ENCODE data around the gene MEAK7. TPM values are rescaled to one million over a fixed set of nuclear protein-coding genes. Genes with fewer than 3 reads are reported as not detected.

MEAK7 gene
- total RNA-seq, 2 experiments from 2014 or later: 21.1 to 22.4 TPM

DNA sequence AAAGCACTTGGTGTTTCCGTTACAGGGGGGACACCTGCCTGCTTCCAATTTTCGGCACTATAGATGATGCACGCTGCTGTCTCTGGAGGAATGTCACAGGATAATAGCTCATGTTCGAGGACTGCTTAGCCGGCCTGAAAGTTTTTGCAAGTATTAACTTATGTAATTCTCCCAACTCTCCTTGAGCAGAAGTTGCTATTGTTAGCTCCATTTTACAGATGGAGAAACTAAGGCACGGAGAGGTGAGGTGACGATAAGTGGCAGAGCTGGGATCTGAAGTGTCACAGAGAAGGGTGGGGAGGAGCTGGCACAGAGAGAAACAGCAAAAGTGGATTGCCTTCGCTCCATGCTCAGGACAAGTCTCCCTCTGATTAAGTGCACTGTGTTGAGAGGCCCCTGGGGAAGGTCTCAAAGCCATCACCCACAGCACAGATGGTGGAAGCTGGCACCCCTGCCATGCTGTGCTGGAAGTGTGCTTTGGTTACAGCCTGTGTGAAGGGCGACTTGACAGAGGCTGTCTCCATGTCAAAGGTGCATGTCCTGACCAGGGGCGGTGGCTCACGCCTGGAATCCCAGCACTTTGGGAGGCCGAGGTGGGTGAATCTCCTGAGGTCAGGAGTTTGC lies 40.8 kb upstream of the MEAK7 start:
- Mint-ChIP-seq H3K27me3 (no peaks in the 10 kb centered on the region), H3K9me3 (no peaks in the 10 kb centered on the region), H3K27ac (peak overlapping the region; percentile 30), H3K36me3 (ENCODE audit: low read depth) (peaks cover 46% of the 10 kb centered on the region), H3K4me3 (peak overlapping the region; percentile 37), H3K4me1 (ENCODE audit: low read depth) (peaks cover 48% of the 10 kb centered on the region)
- ATAC-seq (no peak), DNase-seq (no peak)
- CTCF ChIA-PET: interaction anchor here (0.8 to 1.6 kb wide), 3 partner anchors 26 to 34 kb away, joined by 3 to 4 read pairs (median 3); no protein-coding TSS in a partner anchor
- TF ChIP-seq, protein P1, sequence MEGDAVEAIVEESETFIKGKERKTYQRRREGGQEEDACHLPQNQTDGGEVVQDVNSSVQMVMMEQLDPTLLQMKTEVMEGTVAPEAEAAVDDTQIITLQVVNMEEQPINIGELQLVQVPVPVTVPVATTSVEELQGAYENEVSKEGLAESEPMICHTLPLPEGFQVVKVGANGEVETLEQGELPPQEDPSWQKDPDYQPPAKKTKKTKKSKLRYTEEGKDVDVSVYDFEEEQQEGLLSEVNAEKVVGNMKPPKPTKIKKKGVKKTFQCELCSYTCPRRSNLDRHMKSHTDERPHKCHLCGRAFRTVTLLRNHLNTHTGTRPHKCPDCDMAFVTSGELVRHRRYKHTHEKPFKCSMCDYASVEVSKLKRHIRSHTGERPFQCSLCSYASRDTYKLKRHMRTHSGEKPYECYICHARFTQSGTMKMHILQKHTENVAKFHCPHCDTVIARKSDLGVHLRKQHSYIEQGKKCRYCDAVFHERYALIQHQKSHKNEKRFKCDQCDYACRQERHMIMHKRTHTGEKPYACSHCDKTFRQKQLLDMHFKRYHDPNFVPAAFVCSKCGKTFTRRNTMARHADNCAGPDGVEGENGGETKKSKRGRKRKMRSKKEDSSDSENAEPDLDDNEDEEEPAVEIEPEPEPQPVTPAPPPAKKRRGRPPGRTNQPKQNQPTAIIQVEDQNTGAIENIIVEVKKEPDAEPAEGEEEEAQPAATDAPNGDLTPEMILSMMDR (IDR thresholded peaks at IDR 0.05): no peak
- POLR2A ChIA-PET: interaction anchor here (1.3 kb wide), 1 partner anchor 26 kb away, joined by 5 read pairs; no protein-coding TSS in a partner anchor
- intact Hi-C loops (cut with micrococcal nuclease): no loop called here

DNA sequence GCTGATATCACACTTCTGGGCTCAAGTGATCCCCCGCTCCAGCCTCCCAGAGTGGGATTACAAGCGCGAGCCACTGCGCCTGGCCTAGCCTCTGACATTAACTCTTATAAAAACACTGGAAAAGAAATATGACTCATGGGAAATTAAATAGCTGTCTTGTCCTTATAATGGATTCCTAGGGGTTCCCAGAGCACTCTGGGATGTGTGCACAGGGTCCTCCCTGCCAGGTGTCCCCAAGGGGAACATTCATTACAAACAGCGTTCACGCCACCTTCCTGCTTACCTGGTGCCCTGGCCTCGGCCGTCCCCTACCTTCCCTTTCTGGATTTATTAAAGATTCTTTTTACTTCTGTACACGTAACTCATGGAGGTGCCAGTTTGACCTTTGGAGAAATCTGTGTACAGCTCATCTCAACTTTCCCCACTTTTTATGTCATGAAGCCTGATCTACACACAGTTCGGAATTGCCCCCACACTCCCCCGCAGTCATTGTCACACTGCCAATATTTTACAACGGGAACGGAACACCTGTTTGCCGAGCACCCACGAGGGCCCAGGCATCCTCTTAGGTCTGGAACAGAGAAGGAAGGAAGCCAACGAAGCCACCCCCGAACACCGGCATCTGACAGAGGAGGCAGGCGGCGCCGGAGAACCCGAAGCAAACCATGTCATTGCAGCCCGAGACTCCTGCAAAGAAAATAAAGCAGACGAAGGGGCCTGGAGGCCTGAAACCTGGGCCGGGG lies 39.7 kb upstream of the MEAK7 start:
- CTCF ChIA-PET: interaction anchor here (0.8 to 1.8 kb wide), 5 partner anchors 11 to 78 kb away, joined by 3 to 4 read pairs (median 4); no protein-coding TSS in a partner anchor
- H3K4me1 Mint-ChIP-seq (ENCODE audit: low read depth): peaks cover 45% of the 10 kb centered on the region
- H3K27ac Mint-ChIP-seq: peak overlapping the region; percentile 87
- TF ChIP-seq, protein P1 (IDR thresholded peaks at IDR 0.05): no peak
- DNase-seq (peak; percentile 84), ATAC-seq (peak; percentile 26)
- H3K4me3 Mint-ChIP-seq: peak overlapping the region; percentile 66
- H3K27me3 Mint-ChIP-seq: no peaks in the 10 kb centered on the region
- peaks cover 37% of the 10 kb centered on the region for H3K36me3 Mint-ChIP-seq (ENCODE audit: low read depth)
- no peaks in the 10 kb centered on the region for H3K9me3 Mint-ChIP-seq
- POLR2A ChIA-PET: interaction anchor here (1.0 to 1.7 kb wide), 2 partner anchors 25 to 56 kb away, joined by 3 to 4 read pairs; no protein-coding TSS in a partner anchor
- intact Hi-C loops (cut with micrococcal nuclease): no loop called here

DNA sequence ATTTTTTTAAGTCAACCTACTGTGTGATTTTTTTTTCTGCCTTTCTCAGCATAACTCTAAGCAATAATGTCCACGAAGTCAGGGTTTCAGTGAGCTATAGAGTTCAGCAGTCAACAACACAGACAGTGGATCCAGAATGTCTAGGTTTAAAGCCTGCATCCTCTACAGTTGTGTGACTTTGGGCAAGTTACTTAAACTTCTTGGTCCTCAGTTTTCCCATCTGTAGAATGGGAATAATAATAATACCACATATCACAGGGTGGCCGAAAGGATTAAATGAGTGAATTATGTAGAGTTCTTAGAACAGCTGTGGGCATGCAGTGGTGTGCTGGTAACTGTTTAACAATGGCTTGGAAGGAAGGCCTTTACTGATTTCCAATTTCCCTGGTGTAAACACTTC lies 38.8 kb upstream of the MEAK7 start:
- no peak overlapping the region for H3K4me3 Mint-ChIP-seq

DNA sequence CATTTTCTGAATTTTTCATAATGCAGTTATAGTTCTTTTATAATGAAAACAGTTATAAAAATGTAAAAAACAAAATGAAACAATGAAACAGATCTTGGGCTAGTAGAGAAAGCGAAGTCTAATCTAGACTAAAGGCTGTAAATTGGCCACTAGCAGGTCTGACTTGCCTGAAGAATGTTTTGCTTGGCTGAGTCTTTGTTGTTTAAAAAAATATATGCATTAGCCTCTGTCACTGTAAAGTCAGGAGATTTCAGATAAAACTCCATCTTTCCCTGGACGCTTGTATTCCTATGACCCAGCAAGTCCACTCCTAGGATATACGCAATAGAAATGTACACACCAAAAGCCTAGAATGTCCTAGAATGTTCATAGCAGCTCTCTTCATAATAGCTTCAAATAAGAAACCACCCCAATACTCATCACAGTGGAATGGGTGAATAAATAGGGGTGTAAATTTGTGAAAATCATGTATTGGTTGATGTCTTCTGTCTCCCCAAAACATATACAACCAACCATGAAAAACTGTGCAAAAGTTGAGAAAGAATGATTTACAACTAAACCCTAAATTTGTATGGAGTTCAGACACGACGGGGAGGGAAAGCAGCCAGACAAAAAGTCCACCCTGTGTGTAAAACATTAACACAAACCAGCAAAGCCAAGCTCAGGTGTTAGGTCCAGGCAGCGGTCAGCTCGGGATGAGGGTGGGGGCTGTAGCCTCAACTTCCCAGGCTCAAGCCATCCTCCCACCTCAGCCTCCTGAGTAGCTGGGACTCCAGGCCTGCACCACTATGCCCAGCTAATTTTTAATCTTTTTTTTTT lies 37.7 kb upstream of the MEAK7 start:
- DNase-seq: no peak
- Mint-ChIP-seq H3K27me3 (no peaks in the 10 kb centered on the region), H3K36me3 (ENCODE audit: low read depth) (peaks cover 28% of the 10 kb centered on the region), H3K27ac (peak overlapping the region; percentile 2), H3K4me1 (ENCODE audit: low read depth) (peaks cover 40% of the 10 kb centered on the region), H3K9me3 (no peaks in the 10 kb centered on the region), H3K4me3 (no peak overlapping the region)
- ChIA-PET CTCF (interaction anchor here (1.8 kb wide), 1 partner anchor 9 kb away, joined by 4 read pairs; no protein-coding TSS in a partner anchor), POLR2A (interaction anchor here (1.6 kb wide), 1 partner anchor 9 kb away, joined by 3 read pairs; no protein-coding TSS in a partner anchor)
- intact Hi-C loops (cut with micrococcal nuclease): no loop called here
- TF ChIP-seq, protein P1 (IDR thresholded peaks at IDR 0.05): no peak
- ATAC-seq: no peak

More for the DNA sequence above, 38.8 kb upstream of the MEAK7 start:
- DNase-seq: no peak
- ATAC-seq: no peak
- Mint-ChIP-seq H3K4me1 (ENCODE audit: low read depth) (peaks cover 44% of the 10 kb centered on the region), H3K27ac (no peak overlapping the region), H3K9me3 (no peaks in the 10 kb centered on the region), H3K36me3 (ENCODE audit: low read depth) (peaks cover 32% of the 10 kb centered on the region), H3K27me3 (no peaks in the 10 kb centered on the region)
- CTCF ChIA-PET: interaction anchor here (0.8 to 1.8 kb wide), 3 partner anchors 10 to 79 kb away, joined by 3 to 4 read pairs (median 4); no protein-coding TSS in a partner anchor
- intact Hi-C loops (cut with micrococcal nuclease): no loop called here
- POLR2A ChIA-PET: interaction anchor here (1.0 to 1.7 kb wide), 3 partner anchors 10 to 56 kb away, joined by 3 to 4 read pairs (median 3); no protein-coding TSS in a partner anchor
- TF ChIP-seq, protein P1 (IDR thresholded peaks at IDR 0.05): no peak
